GM18873 (cell line): ENCODE results near the gene RIC1.
"Not testable (repeated sequence)": the region's sequence is repeated elsewhere in the genome, so short reads cannot be mapped to it uniquely, and the experiment has no call there.

ENCODE experiments used
- ATAC-seq: cut with Tn5 transposase; IDR thresholded peaks from one replicate; pipeline ENCODE4 v1.9.1; 2021; ENCODE audit warnings: mild to moderate bottlenecking, moderate library complexity, moderate number of reproducible peaks; ENCODE audit not compliant: unreplicated experiment, low FRiP score

Gene RIC1

DNA sequence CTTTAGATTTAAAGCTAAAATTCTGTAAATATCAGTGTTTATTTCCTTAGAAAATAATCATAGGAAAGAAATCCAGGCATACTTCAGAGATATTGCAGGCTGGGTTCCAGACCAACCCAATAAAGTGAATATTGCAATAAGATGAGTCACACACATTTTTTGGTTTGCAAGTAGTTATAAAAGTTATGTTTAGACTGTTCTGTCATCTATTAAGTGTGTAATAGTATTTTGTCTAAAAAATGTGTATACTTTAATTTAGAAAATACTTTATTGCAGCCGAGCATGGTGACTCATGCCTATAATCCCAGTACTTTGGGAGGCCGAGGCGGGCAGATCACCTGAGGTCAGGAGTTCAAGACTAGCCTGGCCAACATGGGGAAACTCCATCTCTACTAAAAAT, 6.9 kb upstream of the RIC1 start:
- no peak for ATAC-seq

DNA sequence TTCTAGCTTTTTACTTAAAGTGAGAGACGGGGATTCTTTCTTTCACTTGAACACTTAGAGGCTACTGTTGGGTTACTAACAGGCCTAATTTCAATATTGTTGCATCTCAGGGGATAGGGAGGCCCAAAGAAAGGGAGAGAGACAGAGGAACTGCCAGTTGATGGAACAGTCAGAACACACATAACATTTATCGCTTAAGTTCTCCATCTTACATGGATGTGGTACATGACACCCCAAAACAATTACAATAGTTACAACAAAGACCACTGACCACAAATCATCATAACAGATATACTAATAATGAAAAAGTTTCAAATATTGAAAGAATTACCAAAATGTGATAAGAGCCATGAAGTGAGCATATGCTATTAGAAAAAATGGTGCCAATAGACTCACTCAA, 4.3 kb upstream of the RIC1 start:
- no peak for ATAC-seq

DNA sequence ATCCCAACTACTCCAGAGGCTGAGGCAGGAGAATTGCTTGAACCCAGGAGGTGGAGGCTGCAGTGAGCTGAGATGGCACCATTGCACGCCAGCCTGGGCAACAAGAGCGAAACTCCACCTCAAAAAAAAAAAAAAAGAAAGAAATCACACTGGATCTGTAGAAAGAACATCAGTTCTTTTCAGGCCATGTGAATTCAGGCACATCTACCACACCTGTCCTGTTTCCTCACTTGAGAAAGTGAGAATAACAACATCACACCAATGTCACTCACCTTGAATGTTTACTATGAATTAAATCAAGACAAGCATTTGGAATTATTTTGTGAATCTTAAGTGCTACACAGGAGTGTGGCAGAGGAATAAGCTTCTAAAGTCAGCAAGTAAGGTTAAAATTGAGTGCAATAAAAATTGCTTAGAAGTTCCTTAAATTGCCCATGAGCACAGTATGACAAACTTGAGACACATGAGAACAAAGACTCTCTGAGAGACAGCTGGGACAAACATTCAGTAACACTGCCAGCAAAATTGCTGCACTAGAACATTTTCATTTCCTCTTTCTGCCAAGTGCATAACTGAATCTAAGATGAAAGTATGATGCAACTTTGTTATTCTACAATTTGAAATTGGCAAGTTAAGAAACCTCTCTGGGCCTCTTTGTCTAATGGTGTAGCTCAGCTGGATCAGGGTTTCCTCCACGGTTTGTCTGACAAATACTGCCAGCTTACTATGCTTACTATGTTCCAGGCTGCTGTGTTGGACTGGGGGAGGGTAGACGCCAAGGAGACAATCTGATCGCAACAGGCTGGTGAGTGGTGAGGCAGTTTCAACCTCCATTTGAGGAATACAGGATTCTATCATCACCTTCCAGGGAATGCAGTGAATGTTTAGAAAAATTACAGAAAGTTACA, 1.9 kb upstream of the RIC1 start:
- ATAC-seq, result peak; percentile 51

DNA sequence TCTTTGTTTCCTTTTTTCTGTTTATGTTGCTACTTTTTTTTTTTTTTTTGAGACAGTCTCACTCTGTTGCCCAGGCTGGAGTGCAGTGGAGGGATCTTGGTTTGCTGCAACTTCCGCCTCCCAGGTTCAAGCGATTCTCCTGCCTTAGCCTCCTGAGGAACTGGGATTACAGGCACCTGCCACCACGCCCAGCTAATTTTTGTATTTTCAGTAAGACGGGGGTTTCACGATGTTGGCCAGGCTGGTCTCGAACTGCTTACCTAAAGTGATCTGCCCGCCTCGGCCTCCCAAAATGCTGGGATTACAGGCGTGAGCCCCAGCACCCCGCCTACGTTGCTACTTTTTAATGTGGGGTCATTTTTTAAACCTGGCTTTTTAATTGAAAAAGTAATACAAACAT, 1.2 kb upstream of the RIC1 start:
- ATAC-seq, result not testable (repeated sequence)

DNA sequence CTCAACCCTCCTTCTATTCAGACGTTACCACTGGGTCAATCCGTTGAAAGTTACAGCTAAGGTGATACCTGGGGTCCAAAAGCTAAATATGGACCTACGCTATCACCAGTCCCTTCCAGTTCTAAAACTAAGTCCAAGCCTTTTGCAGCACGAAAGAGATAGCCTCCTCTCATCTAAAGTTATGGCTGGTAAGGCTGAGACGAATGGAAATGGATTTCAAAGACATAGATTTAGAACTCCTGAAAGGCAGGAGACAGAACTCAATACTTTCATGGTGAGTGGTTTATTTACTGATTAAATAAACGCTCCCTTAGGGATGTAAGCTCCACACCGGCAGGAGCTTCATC, 751 bp upstream of the RIC1 start:
- no peak for ATAC-seq

DNA sequence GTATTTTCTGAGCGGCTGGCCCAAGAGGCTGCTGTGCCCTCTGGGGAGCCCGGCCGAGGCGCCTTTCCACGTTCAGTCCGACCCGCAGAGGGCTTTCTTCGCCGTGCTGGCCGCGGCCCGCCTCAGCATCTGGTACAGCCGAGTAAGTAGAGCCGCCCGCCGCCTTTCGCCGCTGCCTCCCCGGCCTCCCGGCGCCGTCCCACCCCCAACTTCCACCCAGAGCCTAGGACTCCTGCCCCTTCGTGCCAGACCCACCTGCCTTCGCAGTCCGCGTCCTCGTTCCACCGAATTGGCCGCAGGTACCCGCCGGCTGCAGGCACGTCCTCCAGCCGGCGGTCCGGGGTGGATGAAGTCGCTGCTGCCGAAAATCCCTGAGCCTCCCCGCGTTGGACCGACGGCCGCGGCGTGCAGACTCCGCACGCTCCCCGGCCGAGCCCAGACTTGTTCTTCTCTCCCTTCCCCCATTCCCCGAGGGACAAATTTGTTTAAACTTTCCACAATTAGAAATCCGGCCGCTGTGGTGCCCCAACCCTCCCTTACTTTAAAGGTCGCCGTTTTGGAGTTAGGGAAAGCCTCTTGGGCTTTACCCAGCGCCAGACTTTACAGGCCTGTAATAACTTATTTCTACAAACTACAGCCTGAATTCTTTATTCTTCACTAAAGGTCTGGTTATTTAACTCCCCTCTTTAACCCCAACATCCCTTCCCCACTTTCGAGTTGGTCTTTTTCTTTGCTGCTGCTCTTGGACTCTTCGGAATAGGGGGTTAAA, 589 bp downstream of the RIC1 start:
- ATAC-seq, result peak; percentile 2

DNA sequence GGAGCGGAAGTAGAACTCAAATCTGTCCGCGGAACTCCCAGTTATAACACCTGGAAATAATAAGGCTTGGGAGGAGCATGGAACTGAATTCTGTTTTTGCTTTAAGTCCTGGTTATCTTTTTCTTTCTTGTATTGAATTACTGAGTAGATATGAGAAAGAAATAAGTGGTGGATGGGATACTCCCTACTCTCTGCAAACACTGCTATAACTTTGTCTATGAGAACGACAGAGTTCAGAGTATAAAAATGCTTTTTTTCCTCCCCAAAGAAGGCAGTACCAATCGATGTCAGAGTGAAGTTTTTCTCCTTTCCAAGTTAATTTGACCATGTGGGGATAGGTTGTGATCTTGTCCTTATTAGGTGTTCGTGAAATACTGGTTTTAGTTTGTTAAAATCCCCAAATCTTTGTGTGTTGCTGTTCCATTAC, 1.2 kb downstream of the RIC1 start:
- no peak for ATAC-seq

DNA sequence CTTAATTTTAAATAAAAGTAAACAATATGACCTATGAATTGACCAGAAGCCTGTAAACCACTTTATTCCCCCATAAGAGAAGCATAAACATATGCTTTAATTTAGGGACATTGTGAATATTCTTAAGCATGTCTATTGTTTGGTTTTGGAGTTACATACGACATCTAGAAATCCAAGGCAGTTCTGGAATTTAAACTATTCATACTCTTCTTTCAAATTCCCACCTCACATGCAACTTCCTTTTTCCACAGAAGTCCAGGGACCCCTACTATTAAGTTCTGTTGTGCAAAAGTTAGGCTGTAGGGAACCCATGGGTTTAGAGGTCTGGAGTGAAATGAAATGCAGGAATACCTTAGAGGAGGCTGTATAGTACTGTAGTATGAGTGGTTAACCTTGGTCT, 2.1 kb downstream of the RIC1 start:
- no peak for ATAC-seq

DNA sequence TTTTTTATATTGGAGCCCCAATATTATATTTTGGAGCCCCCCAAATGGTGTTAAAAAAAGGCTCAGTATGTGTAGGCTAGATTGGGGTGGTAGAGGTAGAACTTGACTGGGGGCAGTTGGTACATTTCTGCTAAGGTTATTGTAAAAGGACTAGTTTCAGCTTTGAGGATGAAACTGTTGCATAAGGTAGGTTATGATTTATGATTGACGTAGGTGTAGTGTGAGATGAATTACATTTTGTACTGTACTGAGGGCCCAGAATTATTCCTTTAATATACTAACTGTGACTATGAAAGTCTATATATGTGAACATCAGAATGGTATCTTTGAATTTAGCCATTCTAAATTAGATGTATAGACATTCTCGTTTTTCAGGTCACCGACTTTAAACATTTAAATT, 3.6 kb downstream of the RIC1 start:
- ATAC-seq, result no peak

DNA sequence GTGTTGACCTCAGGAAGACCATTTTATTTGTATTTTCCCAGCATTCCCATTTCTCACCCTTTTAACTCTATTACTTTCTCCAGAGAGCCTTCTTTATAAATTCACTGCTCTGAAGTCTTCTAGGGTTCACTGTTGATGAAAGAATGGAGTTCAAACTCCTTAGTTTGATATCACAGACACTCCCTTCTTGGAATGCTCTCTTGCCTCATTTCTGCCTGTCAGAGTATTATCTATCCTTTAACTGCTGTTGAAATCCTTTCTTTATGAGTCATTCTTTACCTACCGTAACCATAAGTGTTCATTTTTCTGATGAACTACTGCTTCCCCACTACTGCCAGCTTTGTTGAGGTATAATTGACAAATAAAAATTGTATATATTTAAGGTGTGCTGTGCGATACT, 4.3 kb downstream of the RIC1 start:
- ATAC-seq, result no peak

DNA sequence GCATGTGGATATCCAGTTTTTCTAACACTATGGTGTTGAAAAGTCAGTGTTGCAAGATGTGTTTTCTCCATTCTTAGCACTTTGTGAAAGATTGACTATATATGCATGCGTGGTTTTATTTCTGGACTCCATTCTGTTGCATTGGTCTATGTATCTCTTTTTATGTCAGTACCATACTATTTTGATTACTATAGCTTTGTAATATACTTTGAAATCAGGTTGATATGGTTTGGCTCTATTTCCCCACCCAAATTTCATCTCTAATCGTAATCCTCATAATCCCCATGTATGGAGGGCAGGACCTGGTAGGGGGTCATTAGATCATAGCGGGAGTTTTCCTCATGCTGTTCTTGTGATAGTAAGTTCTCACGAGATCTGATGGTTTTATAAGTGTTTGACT, 6.5 kb downstream of the RIC1 start:
- ATAC-seq, result no peak

DNA sequence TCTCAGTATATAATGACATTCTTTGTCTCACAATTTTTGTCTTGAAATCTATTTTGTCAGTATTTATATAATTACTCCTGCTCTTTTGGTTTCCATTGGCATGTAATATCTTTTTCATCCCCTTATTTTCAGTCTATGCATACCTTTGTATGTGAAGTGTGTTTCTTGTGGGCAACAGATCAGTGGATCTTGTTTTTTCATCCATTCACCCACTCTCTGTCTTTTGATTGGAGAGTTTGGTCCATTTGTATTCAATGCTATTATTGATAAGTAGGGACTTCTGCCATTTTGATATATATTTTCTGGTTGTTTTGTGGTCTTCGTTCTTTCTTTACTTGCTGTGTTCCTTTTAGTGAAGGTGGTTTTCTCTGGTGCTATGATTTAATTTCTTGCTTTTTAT, 10.9 kb downstream of the RIC1 start:
- ATAC-seq, result no peak

DNA sequence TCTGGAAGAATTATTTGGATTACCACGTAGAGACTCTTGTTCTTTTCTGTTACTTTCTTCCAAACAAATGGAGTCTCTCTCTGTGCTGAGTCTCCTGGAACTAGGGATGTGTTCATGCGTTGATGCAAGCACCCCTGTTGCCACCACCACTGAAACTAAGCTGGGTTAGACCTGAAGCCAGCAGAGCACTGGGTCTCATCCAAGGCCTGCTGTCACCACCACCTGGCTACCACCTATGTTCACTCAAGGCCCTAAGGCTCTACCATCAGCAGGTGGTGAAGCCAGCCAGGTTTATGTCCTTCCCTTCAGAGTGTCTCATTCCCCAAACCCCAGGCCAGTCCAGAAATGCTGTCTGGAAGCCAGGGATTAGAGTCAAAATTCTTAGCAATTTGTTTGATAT, 13.3 kb downstream of the RIC1 start:
- no peak for ATAC-seq

DNA sequence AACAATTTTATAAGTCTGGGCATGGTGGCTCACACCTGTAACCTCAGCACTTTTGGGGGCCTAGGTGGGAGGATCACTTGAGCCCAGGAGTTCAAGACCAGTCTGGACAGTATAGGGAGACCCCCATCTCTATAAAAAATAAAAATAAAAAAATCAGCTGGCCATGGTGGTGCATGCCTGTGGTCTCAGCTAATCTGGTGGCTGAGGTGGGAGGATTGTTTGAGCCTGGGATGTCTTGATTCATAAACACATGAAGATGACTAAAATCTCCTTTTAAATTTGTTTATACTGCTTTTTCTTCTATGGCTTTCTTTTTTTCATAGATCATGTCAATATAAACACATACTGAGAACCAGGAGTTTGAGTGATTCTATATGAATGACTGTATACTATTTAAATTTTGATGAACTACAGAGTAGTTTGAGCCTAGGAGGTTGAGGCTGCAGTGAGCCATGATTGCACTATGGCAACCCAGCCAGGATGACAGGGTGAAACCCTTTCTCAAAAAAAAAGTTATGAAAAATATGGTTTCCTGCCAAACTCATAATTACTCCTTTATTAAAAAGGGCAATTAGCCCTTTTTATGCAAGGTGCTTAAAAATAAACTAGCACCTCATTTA, 14.2 kb downstream of the RIC1 start:
- ATAC-seq, result no peak

DNA sequence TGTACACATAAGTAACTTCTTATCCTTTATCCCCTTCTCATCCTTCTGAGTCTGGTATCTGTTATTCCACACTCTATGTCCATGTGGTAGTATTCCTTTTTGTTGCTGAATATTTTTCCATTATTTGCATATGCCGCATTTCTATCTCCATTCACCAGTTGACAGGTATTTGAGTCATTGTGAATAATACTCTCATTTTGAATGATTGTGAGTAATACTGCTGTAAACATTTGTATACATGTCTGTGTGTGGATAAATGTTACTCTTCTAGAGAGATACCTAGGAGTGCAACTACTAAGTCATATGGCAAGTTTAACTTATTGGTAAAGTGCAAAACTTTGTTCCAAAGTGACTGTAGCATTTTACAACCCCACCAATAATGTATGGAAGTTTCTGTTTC, 15.6 kb downstream of the RIC1 start:
- ATAC-seq, result no peak

DNA sequence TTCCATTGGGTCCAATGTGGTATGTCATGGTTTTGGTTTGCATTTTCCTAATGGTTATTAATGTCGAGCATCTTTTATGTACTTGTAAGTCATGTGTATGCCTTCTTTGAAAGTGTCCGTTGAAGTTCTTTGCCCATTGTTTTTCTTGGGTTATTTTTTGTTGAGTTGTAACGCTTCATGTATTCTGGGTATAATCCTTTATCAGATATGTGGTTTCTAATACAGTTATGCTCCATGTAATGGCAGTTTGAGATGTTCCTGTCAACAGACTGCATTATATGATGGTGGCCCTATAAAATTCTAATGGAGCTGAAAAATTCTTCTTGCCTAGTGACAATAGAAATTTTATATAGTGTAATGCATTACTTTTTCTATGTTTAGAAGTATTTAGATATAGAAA, 17.2 kb downstream of the RIC1 start:
- no peak for ATAC-seq

DNA sequence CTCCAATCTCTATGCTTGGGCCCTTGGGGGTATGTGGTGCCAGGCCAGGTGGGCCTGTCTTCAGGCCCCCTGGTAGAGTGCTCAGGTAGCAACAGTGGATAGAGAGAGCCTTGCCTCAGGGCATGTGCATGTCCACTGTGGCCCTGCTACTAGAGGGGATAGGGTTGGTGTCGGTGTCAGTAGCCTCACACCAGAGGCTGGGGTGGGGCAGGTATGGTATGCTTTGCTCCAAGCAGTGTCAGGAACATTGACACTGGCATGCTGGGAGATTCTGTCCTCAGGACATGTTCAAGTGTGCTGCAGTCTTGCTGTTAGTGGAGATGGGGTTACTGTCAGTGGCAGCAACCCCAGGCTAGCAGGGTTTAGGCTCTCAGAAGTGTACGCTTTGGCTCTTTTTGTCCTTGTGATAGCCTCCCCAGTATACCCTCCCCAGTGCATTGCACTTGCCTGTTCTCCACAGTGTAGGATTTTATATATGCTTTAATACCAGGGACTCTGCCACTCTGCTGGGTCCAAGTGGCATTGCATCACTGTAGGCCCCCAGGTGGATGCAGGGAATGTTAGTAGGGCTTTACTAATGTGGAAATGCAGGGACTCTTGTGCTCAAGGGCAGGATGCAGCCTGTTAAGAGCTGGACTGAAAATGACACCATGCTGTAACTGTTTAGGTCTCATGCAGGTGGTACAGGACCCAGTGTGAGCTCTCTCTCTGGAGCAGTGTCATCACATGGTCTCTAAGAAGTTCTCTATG, 21.6 kb downstream of the RIC1 start:
- ATAC-seq, result no peak

DNA sequence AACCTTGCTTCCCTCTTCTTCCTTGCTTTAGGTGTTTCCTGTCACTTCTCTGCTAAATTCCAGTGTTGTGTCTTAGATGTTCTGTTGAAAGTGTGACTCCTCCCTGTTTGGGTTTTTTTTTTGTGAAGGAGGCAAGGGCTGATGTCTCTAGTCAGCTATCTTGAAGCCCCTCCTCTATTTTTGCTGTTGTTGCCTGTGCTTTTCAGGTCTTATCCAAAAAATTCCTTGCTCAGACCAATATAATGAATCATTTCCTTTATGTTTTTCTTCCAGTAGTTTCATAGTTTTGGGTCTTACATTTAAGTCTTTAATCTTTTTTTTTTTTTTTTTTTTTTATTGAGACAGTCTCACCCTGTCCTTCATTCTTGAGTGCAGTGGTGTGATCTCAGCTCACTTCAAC, 22.3 kb downstream of the RIC1 start:
- no peak for ATAC-seq

DNA sequence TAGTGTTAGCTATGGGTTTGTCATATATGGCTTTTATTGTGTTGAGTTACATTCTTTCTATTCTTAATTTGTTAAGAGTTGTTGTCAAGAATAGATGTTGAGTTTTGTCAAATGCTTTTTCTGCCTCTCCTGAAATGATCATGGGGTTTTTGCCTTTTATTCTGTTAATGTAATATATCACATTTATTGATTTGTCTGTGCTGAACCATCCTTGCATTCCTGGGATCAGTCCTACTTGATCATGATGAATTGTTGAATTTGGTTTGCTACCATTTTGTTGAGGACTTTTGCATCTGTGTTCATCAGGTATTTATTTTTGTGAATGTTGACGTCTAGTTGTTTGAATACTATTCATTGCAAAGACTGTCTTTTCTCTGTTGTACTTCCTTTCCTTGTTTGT, 23.9 kb downstream of the RIC1 start:
- ATAC-seq, result no peak

DNA sequence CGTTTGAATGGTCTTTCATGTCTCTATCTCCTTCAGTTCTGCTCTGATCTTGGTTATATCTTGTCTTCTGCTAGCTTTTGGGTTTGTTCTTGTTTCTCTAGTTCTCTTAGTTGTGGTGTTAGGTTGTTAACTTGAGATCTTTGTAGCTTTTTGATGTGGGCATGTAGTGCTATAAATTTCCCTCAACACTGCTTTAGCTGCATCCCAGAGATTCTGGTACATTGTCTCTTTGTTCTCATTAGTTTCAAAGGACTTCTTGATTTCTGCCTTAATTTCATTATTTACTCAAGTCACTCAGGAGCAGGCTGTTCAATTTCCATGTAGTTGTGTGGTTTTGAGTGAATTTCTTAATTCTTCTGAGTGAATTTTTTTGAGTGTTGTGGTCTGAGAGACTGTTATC, 33.9 kb downstream of the RIC1 start:
- ATAC-seq, result not testable (repeated sequence)

DNA sequence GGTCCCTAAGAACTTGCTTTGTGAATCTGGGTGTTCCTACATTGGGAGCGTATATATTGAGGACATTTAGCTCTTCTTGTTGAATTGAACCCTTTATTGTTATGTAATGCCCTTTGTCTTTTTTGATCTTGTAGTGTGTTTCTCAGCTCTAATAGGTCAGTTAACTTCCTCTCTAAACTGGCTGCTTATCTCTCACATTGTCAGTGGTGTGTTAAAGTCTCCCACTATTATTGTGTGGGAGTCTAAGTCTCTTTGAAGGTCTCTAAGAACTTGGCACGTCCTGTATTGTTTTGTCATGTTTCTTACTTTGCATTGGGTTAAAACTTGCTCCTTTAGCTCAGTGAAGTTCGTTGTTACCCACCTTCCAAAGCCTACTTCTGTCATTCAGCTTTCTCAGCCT, 36.2 kb downstream of the RIC1 start:
- ATAC-seq, result no peak
